WERI-Rb-1 (cell line): Measurements from ENCODE around the gene TNRC18.

Experiments
- DNase-seq: peaks from one replicate; pipeline ENCODE4 v3.0.0-alpha.2; 2020
- H3K27ac ChIP-seq: fragments of 250-450 bp; sonication (Bioruptor Pico); 2 replicates; pipeline ENCODE4 v1.5.1; 2020; ENCODE audit warnings: mild to moderate bottlenecking, moderate library complexity
- H3K27me3 ChIP-seq: fragments of 250-450 bp; sonication (Bioruptor Pico); 2 replicates; pipeline ENCODE4 v1.5.1; 2021; ENCODE audit warnings: mild to moderate bottlenecking, low read depth, moderate library complexity; ENCODE audit not compliant: insufficient read depth, severe bottlenecking
- H3K36me3 ChIP-seq: fragments of 250-450 bp; sonication (Bioruptor Pico); 2 replicates; pipeline ENCODE4 v1.5.1; 2020; ENCODE audit warnings: mild to moderate bottlenecking, moderate library complexity
- H3K4me3 ChIP-seq: 2 replicates; pipeline ENCODE4 v1.5.1; 2011; ENCODE audit warnings: low read depth, mild to moderate bottlenecking, control low read depth, low read length
- H3K9me3 ChIP-seq: fragments of 250-450 bp; sonication (Bioruptor Pico); 2 replicates; pipeline ENCODE4 v1.5.1; 2021; ENCODE audit warnings: mild to moderate bottlenecking, moderate library complexity; ENCODE audit not compliant: severe bottlenecking
- TF ChIP-seq, protein P1 (sequence below): IDR thresholded peaks from 2 replicates; pipeline ENCODE4 v1.5.1; 2011; ENCODE audit warnings: low read depth, mild to moderate bottlenecking, control low read depth, inconsistent platforms, low read length

The TNRC18 gene

DNA sequence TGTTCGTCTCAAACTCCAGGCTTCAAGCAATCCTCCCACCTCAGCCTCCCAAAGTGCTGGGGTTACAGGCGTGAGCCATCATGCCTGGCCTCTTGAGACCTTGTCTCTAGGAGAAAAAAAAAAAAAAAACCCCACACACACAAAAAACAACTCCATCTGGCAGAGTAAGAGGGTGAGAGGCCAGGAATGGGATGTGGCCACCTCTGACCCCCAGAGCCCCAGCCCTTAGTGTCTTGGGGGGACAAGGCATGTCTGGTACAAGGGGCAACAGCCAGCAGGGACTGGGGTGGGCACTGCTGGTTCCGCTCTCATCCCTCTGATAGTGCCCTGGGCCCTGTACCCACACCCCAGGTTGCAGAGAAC, 15.6 kb upstream of the TNRC18 start:
- Histone ChIP-seq H3K27me3 (no peaks in the 10 kb centered on the region), H3K36me3 (no peaks in the 10 kb centered on the region; the same call in 1 of the 2 replicates), H3K9me3 (no peaks in the 10 kb centered on the region), H3K27ac (no peak overlapping the region), H3K4me3 (no peak overlapping the region)
- no peak for DNase-seq
- TF ChIP-seq, protein P1, sequence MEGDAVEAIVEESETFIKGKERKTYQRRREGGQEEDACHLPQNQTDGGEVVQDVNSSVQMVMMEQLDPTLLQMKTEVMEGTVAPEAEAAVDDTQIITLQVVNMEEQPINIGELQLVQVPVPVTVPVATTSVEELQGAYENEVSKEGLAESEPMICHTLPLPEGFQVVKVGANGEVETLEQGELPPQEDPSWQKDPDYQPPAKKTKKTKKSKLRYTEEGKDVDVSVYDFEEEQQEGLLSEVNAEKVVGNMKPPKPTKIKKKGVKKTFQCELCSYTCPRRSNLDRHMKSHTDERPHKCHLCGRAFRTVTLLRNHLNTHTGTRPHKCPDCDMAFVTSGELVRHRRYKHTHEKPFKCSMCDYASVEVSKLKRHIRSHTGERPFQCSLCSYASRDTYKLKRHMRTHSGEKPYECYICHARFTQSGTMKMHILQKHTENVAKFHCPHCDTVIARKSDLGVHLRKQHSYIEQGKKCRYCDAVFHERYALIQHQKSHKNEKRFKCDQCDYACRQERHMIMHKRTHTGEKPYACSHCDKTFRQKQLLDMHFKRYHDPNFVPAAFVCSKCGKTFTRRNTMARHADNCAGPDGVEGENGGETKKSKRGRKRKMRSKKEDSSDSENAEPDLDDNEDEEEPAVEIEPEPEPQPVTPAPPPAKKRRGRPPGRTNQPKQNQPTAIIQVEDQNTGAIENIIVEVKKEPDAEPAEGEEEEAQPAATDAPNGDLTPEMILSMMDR = no peak

DNA sequence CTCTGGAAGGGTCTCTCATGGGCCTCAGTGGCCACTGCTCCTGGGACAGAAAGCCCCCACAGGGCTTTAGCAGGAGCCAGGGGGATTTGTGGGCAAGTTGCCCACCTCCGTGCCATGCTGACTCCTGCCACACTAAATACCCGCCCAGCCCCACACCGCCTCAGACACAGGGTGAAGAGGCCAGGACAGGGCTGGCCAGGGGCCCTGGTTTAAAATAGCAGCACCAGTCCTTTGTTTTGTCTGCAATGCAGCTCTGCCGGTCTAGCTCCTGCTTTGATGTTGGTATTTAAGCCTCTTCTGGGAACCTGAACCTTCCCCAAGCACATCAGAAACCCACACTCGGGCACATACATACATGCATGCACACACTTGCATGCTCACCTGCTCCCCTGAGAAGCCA, 14.4 kb upstream of the TNRC18 start:
- TF ChIP-seq, protein P1 = no peak
- Histone ChIP-seq H3K9me3 (peaks cover 4% of the 10 kb centered on the region), H3K36me3 (no peaks in the 10 kb centered on the region; the same call in 1 of the 2 replicates), H3K4me3 (no peak overlapping the region), H3K27me3 (no peaks in the 10 kb centered on the region), H3K27ac (no peak overlapping the region)
- no peak for DNase-seq

DNA sequence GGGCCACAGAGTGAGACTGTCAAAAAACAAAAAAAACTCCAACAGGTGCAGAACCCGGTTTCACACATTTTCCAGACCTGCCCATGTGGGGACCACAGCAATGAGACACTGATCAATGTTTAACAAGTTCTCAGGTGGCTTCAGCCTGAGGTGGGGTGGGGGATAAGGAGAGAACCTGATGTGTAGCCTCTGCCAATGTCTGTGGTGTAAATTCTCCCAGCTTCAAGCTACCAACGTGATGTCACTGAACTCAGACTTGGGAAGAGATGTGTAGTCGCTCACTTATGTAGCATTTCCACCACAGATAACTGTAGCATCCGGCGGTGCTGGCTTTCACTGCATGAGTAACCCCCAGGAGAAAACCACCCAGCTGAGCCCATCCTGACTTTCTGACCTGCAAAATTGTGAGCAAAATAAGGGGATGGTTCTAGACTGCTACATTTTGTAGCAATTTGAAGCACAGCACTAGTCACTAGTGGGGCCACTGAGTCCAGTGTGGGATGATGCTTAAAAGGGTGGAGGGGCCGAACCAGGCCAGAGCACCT, 13.8 kb upstream of the TNRC18 start:
- Histone ChIP-seq H3K36me3 (no peaks in the 10 kb centered on the region; the same call in 1 of the 2 replicates), H3K4me3 (no peak overlapping the region), H3K27me3 (no peaks in the 10 kb centered on the region), H3K27ac (no peak overlapping the region), H3K9me3 (peaks cover 4% of the 10 kb centered on the region)
- no peak for DNase-seq
- TF ChIP-seq, protein P1 = no peak

DNA sequence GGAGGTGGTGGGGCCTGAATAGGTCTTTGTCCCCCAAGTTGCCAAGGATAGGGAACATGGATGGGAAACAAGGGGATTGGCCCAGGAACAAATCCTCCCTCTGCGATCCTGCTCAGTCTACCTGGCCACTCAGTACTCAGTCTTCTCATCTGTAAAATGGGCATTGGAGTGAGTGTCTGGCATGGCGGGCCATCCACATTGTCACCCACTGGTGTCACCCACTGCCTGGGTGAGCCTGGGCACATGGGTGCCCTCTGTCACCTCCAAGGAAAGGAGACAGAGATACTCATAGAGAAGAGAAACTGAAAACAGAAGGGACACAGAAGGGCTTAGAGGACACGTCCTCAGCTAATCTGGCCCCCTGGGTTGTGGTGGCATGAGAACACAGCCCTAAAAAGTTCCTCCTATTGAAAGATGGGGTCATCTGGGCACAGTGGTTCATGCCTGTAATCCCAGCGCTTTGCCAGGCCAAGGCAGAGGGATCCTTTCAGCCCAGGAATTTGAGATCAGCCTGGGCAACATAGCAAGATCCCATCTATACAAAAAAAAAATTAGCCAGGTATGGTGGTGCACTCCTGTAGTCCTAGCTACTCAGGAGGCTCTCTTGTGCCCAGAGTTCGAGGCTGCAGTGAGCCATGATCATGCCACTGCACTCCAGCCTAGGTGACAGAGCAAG, 12.5 kb upstream of the TNRC18 start:
- Histone ChIP-seq H3K36me3 (no peaks in the 10 kb centered on the region; the same call in 1 of the 2 replicates), H3K27ac (no peak overlapping the region), H3K27me3 (no peaks in the 10 kb centered on the region), H3K9me3 (peaks cover 4% of the 10 kb centered on the region), H3K4me3 (no peak overlapping the region)
- TF ChIP-seq, protein P1 = no peak
- DNase-seq = no peak

DNA sequence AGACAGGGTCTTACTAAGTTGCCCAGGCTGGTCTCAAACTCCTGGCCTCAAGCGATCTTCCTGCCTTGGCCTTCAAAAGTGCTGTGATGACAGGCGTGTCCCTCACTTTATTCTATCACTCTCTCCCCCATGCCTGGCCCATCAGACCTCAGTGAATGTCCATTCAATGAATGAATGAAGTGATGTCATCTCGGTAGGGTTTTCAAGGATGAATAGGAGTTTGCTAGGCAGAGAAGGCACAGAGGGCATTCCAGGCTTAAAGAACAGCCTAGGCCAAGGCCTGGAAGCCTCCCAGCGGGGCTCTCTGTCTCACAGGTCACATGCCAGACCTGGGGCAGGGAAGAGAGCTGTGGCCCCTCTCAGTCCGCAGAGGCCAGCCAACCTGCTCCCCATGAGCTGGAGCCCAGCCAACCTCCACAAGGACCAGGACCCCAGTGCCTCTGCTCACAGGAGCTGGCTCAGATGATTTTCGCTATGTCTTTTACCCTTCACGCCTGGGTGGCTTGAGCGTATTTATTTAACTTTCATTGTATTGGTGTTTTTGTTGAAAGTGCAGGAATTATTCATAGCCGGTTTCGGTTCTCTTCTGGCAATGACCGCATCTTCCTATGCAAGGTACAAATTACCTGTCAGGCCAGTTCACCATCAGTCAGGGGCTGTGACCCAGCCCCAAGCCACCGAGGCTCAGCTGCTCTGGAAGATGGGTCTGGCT, 11.8 kb upstream of the TNRC18 start:
- Histone ChIP-seq H3K9me3 (peaks cover 4% of the 10 kb centered on the region), H3K4me3 (no peak overlapping the region), H3K27ac (no peak overlapping the region), H3K36me3 (no peaks in the 10 kb centered on the region; the same call in 1 of the 2 replicates), H3K27me3 (no peaks in the 10 kb centered on the region)
- DNase-seq = no peak
- TF ChIP-seq, protein P1 = no peak
